ENCODE results near the gene GABRD.
A peak's percentile ranks its signal among the peaks of the same experiment; 100 is the strongest.

Gene GABRD

GRCh38 chr1:2056955-2057590, 37.9 kb downstream of the GABRD start:
- no peak for DNase-seq

DNA sequence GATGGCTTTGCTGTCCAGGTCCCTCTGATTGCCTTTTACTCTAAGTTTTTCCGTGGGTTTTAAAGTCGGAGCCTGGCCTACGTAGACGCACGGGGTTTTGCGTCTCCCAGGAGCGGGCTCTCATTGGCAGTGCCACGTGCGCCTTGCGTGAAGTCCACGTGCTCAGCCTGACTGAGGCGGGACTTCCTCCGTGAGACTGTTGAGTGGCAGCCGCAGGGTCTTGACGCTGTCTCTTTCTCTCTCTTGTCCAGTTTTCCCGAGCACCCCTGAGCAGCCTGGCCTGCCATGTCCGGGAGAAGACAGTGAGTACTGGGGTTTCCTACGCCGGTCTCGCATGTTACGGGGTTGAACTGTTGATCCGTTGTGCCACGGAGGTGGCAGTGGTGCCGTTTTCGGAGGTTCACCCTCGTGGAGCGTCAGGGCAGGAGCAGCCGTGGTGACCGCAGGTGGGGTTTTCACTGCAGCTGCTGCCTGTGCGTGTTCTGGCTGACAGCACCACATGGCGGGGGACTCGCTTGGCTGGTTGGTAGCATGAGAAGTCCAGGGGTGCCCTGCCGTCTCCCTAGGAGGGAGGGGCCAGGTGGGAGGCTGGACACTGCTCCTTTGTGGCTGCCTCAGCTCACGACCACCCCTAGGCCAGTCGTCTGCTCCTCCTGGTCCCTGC, 40.3 kb downstream of the GABRD start:
- no peak for DNase-seq

GRCh38 chr1:2060072-2060471, 40.9 kb downstream of the GABRD start:
- no peak for DNase-seq

DNA sequence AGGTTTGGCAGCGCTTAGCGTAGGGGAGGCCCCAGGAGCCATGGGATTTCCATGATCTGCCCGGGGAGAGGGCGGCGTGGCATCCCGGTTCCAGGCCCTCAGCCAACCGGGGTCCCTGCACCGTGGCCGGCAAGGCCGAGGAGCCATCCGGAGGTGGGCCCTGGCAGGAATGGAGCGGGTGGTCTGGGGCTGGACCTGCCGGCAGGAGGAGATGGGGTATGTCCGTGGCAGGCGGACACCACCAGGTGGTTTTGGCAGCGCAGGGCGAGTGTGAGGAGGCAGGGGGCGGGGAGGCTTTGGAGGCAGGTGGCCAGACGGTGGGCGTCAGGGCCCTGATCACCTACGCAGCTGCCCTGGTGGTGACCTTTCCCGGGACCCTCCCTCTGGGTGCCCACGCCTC, 41.4 kb downstream of the GABRD start:
- no peak for DNase-seq

DNA sequence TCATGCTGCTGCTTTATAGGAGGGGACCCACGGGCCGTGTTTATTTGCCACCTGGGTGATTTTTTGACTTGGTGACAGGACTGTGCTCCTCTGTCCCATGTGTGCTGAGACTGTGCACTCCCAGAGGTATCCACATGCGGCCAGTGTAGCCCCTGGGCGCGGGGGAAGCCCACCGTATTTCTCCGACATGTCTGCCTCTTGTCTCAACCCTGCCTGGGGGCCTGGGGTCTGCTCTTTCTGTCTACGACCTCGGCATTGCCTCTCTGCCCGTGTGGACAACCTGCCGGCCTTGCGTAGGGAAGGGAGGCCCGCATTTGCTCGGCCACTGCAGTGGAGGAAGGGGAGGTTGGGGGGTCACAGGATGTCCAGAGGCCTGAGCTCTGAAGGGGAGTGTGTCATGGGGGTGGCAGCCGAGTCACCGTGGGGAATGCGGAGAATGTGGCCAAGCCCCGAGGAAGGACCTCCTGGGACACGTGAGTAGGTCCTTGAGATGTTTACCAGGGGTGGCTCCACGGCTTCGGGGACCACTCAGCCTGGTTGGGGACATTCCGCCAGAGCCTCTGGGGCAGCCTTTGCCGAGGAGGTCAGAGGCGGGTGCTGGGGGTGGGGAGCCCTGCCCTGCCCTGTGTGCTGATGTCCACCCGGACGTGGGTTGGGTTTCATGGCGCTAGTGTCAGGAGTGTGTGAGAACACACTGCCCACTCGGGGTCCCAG, 42.1 kb downstream of the GABRD start:
- DNase-seq = no peak

- no peak for DNase-seq
Observed at GRCh38 chr1:2065699-2066098, 46.6 kb downstream of the GABRD start.

- no peak for DNase-seq
Observed at GRCh38 chr1:2067393-2067792, 48.2 kb downstream of the GABRD start.

DNA sequence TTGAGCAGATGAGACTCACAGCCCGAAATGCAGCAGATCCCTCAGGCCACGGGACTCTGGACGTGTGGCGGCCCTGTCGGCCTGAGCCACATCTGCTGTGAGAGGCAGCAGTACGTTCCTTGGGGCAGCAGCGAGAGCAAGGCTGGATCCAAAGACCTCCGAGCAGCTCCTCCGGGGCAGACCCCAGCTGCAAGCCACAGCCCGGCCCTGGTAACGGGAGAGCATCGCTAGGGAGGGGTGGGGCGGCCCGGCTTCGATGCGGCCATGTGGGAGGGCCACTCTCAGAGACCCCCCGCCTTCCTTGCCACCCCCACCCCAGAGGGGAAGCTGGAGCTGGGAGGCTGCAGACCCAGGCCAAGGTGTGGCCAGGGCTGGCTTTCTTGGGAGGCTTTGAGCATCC, 48.8 kb downstream of the GABRD start:
- no peak for DNase-seq

DNA sequence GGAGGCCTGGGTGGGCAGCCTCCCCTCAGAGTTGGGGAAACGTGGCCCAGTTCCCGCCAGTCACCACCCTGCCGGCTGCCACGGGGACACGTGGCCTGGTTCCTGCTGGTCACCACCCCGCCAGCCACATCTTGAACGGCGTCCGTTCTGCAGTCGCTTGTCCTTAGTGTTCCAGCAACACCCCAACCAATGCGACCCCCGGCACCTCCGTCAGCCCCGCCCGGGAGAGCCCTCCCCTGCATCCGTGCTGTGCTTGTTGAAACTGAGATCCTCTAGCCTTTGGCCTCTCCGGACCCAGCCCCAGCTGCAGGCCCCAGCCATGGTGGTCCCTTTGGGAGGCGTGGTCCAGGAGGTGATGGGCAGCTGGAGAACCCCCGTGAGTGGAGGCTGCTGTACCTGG, 49.8 kb downstream of the GABRD start:
- DNase-seq = no peak

GRCh38 chr1:2070016-2070415, 50.9 kb downstream of the GABRD start:
- no peak for DNase-seq

- no peak for DNase-seq
Observed at GRCh38 chr1:2070800-2071530, 51.8 kb downstream of the GABRD start.

DNA sequence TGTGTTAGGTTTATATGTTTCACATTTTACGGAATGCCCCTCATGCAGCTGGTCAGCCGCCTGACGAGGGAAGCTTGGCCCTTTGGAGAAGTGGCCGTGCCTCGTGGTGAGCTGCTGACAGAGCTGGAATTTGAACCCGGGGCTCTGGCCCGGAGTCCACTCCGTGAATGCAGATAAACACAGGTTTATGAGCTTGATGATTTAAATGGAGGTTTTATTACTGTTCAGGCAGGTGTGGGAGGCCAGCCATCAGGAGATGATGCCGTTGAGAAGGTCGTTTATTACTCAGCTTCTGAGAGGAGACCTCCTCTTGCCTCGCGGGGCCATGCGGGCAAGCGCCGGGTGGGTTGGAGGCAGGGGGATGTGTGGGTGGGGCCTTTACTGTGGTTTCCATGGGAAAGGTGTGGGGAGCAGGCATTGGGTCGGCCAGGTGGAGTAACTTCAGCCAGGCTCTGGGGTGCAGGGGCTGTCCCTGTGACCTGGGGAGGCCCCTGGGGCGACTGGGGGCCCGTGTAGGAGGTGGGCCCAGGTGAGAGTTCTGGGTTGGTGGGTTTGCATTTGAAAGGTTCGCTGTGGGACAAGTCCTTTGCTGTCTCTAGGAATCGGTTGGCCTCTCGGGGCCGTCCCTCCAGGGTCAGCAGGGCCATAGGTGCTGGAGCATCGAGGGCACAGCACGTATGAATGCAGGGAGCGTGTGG, 53.1 kb downstream of the GABRD start:
- no peak for DNase-seq

- DNase-seq = no peak
Observed at GRCh38 chr1:2072891-2073290, 53.7 kb downstream of the GABRD start.

DNA sequence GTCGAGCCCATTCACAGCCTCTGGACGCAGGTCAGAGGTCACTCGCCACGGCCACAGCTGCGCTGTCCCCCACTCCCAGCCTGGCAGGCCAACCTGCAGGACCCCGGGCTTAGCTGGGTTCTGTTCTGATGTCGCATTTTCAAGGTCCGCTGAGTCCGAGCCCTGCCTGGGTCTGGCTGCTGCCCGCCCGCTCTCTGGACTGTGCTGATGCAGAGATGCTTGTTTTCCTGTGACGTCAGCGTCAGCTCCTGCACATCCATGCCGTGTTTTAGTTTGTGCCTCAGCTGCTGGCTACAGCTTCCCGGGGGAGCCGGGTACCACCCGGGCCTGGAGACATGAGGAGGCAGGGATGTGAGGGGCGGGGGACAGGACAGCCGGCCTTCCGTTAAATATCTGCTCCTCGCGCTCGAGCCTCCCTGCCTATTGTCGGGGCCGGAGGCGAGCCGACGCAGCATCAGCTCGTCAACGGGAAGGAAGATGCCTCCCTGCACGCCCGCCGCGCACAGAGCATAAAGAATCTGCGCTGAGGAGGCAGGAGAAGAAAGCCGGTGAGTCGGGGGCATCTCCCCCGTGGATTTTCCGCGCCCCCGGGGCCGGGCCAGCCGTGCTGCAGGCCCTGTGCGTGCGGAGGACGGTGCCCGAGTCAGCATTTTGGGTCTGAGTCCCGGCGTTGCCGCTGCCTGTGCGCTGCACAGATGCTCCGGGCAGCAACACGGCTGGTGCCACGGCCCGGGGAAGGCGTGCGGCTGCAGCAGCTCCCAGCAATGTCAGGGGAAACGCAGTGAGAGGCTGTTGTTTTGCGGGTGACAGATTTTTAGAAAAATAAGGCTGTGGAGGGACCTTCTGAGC, 54.5 kb downstream of the GABRD start:
- DNase-seq = peak; percentile 67

- DNase-seq = no peak
Observed at GRCh38 chr1:2074396-2074795, 55.3 kb downstream of the GABRD start.

DNA sequence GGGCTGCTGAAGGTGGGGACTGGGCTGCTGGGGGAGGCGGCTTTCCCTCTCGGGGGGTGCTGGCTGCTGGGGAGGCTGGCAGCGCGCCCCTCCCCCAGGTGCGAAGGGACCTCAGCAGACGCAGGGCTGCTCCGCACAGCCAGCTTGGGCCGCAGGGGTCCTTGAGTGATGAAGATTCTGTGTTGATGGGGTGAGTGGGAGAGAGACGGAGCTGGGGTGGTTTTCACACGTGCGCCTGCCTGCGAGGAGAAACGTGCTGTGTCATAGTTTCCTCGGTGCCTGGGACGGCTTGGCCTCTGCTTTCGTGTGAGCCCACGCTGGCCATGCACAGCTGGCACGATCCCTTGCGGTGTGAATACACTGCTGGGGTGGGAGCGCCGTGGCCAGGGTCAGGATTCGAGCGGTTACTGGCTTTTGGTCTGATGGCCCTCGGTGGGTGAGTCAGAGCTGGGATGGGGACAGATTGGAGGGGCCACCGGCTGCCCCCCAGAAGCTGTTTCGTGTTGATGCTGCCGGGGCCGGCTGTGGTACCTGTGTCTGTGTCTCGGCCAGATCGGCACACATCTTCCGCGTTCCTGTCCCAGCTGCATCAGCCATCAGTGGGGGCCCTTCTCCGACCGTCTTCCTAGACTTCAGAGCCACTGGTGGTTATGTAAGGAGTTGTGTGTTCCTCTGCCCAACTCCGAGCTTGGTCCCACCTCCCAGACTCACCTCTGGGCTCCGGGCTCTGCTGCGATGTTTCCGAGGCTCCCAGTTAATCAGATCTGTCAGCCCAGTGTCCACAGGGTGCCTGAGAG, 56.0 kb downstream of the GABRD start:
- DNase-seq = no peak

DNA sequence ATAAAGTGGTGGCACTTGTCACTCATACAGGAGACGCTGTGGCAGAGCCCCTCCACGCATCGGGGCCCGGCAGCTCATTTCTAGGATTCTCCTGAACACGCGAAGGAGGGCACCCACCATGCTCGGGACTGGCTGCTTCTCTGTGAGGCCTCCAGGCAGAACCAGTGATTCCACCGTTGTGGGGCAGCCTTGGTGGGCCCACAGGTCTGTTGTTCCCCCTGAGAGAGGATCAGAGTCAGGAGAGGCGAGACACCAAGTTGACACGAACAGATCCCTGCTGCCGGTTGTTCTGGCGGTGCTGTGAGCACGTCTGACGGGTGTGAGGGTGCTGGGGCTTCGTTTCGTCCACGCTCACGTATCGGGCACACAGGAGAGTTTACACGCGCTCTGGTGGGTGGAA, 57.7 kb downstream of the GABRD start:
- DNase-seq = no peak

- no peak for DNase-seq
Observed at GRCh38 chr1:2078170-2078569, 59.0 kb downstream of the GABRD start.

DNA sequence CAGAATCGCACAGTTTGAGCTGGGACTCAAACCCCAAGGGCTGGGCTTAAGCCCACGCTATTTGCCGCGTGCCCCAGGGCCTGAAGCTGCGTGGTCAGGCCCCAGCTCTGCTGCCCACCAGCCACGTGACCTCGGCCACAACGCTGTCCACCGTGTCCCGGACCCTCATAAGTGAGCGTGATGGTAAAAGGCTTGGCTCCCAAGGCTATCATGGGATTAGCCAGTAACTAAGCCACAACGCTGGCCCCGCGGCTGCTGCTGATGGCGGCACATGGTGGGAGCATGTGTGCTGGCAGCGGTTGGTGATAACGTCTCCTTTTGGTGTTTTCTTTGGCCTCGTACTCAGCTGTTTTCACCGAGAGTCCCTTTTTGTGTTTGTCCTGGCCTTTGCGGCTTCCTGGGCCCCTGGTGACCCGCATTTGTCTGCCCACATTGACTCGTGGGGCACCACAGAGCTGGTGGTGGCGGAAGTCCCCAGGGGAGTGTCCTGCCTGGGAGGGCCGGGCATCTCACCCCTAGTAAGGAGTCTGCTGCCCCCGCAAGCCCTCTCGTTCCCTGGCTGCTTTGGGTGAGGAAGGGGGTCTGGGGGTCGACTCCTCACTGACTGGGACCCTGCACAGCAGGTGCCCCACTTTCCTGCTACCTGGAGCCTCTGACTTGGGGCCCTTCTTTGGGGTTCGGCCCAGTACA, 60.4 kb downstream of the GABRD start:
- no peak for DNase-seq

DNA sequence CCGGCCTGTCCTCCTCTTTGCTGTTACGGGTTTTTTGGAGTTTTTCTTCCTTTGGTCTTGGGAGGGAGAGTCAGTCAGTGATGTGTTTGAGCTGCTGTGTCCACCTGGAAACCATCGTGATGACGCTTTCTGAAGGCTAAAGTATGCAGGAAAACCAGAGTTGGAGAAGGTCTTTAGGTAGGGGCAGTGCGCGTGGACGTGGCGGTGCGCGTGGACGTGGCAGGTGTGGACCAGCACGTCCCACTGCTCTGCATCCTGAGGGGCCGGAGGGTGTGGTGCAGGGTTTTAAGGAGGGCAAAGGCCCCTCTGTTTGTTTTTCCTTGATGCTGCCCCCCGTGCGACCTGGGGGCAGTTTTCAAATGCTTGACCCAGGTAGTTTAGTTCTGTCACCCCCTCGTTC, 61.0 kb downstream of the GABRD start:
- no peak for DNase-seq

All from NCI-H2227 treated with DMSO at 0.1 percent for 48 hours (cell line).